PFSK-1 (cell line): Measurements from ENCODE around the gene NDC1.

Source experiments
- FOXP2 ChIP-seq: optimal IDR thresholded peaks from 2 replicates; pipeline ENCODE3; 2011; ENCODE audit warnings: borderline replicate concordance, control low read depth, inconsistent platforms; ENCODE audit not compliant: insufficient read depth; ENCODE audit errors: extremely low read length, extremely low read depth
- POLR2AphosphoS5 ChIP-seq: IDR thresholded peaks from 2 replicates; pipeline ENCODE4 v1.6.1; 2012; ENCODE audit warnings: low read depth, mild to moderate bottlenecking, control low read depth, low read length, moderate library complexity
- REST ChIP-seq, 2 experiments: IDR thresholded peaks; 2 replicates each; pipeline versions ENCODE4 v1.6.1 to v1.8.0; 2011 to 2012; ENCODE audit warnings: low read depth in 2 of 2, low read length in 2 of 2, control low read depth in 1 of 2, inconsistent platforms in 1 of 2, mild to moderate bottlenecking in 1 of 2, moderate library complexity in 1 of 2; ENCODE audit not compliant: insufficient read depth in 1 of 2
- SIN3A ChIP-seq: IDR thresholded peaks from 2 replicates; pipeline ENCODE4 v1.6.1; 2012; ENCODE audit warnings: mild to moderate bottlenecking, low read length, moderate library complexity, borderline replicate concordance; ENCODE audit not compliant: insufficient read depth
- TAF1 ChIP-seq: IDR thresholded peaks from 2 replicates; pipeline ENCODE4 v1.6.1; 2012; ENCODE audit warnings: low read length, control low read depth, borderline replicate concordance; ENCODE audit not compliant: insufficient read depth

NDC1 gene

DNA sequence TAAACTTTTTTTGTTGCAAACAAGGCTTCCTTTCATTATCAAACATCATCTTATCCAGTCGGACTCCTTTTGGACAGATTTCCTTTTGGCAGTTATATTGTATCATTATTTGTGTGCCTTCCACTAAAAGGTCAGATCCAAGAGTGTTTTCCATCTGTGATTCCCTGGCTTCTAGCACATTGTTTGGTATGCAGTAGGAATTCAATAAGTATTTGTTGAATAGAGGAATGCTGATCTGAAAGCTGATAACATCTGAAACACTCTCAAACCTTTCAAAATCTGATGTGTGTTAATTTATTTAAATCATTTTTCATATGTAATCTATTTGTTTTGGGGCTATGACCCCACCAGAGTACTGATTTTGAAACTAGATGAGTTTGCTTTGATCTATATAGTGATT is 39.0 kb downstream of the NDC1 start:
- TF ChIP-seq FOXP2: no peak
- no peak for TF ChIP-seq POLR2AphosphoS5
- no peak for TF ChIP-seq REST (IDR thresholded peaks at IDR 0.05; ENCODE audit: insufficient read depth in 1 of 2, low read depth in 2 of 2, low read length in 2 of 2)
- TF ChIP-seq TAF1: no peak
- TF ChIP-seq SIN3A: no peak

- no peak for TF ChIP-seq SIN3A
- no peak for TF ChIP-seq FOXP2
- no peak for TF ChIP-seq REST (IDR thresholded peaks at IDR 0.05; ENCODE audit: insufficient read depth in 1 of 2, low read depth in 2 of 2, low read length in 2 of 2)
- no peak for TF ChIP-seq POLR2AphosphoS5
- no peak for TF ChIP-seq TAF1
Observed at GRCh38 chr1:53792806-53793205, 45.3 kb downstream of the NDC1 start.

- no peak for TF ChIP-seq FOXP2
- no peak for TF ChIP-seq REST (IDR thresholded peaks at IDR 0.05; ENCODE audit: insufficient read depth in 1 of 2, low read depth in 2 of 2, low read length in 2 of 2)
- no peak for TF ChIP-seq TAF1
- no peak for TF ChIP-seq POLR2AphosphoS5
- TF ChIP-seq SIN3A: no peak
Observed at GRCh38 chr1:53787655-53788054, 50.4 kb downstream of the NDC1 start.

DNA sequence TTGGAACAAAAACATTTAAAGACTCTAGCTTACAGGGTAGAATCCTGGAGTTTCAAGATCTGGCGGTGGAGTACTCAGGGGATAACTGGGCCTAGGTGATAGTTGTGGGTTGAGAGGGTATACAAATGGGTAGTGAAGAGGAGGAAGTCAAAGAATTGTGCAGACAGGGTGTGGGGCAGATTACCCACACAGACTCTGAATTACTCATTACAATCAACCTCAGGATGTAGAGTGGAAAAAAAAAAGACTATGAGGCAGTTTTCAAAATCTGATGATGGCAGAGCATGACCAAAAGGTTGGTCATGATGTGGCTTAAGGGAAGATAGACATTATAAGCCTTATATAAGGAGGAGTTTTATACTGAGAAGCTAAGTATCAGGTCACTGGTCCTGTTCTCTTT is 55.0 kb downstream of the NDC1 start:
- TF ChIP-seq SIN3A (no peak), FOXP2 (no peak), REST (IDR thresholded peaks at IDR 0.05; ENCODE audit: insufficient read depth in 1 of 2, low read depth in 2 of 2, low read length in 2 of 2) (no peak), POLR2AphosphoS5 (no peak), TAF1 (no peak)

- TF ChIP-seq TAF1 (no peak), REST (IDR thresholded peaks at IDR 0.05; ENCODE audit: insufficient read depth in 1 of 2, low read depth in 2 of 2, low read length in 2 of 2) (no peak), SIN3A (no peak), POLR2AphosphoS5 (no peak), FOXP2 (no peak)
Observed at GRCh38 chr1:53781654-53782053, 56.4 kb downstream of the NDC1 start.
